ENCODE data around the gene ZBTB20. TPM values are rescaled to one million over a fixed set of nuclear protein-coding genes. Genes with fewer than 3 reads are reported as not detected.

Gene ZBTB20
- total and polyA plus RNA-seq, 2 of the 4 experiments (the other 2 are of a cell fraction) = 0.75 to 14.7 TPM

GRCh38 chr3:114374433-114374990 lies 772.6 kb downstream of the ZBTB20 start:
- Histone ChIP-seq H3K14ac (replicated peaks; ENCODE audit: low read depth, low read length) (no peak overlapping the region), H3K79me1 (ENCODE audit: low read depth in 1 of 2, low read length in 2 of 2) (peaks cover 6 to 7% of the 10 kb centered on the region in 2 experiments; a peak in 3 of 4 replicates), H4K20me1 (ENCODE audit: insufficient read depth, low read length) (no peaks in the 10 kb centered on the region), H3K4me3 (ENCODE audit: insufficient read depth, low read depth, low read length) (no peak overlapping the region), H3K4me1 (ENCODE audit: control insufficient read depth, insufficient read depth, low read length) (peaks cover 2% of the 10 kb centered on the region), H2BK5ac (ENCODE audit: low read depth, low read length, poor library complexity, severe bottlenecking) (no peak overlapping the region), H3K9me3 (ENCODE audit: control insufficient read depth, insufficient read depth, low read length) (no peaks in the 10 kb centered on the region), H3K4ac (ENCODE audit: low read depth, low read length) (no peak overlapping the region), H3K9me1 (ENCODE audit: insufficient read depth, low read length) (peaks cover 4% of the 10 kb centered on the region; the same call in 1 of the 2 replicates), H2BK120ac (ENCODE audit: low read depth, low read length) (no peak overlapping the region), H3K18ac (ENCODE audit: low read depth, low read length) (no peak overlapping the region), H2AK5ac (ENCODE audit: low read depth, low read length) (no peak overlapping the region), H3K27ac (ENCODE audit: insufficient read depth, low read length) (no peak overlapping the region), H2BK20ac (ENCODE audit: low read depth, low read length) (no peak overlapping the region), H3K9ac (ENCODE audit: low read depth, low read length) (no peak overlapping the region), H3K23ac (ENCODE audit: low read depth, low read length) (no peak overlapping the region), H4K91ac (ENCODE audit: insufficient read depth, low read depth, low read length) (no peak overlapping the region), H3K36me3 (ENCODE audit: control insufficient read depth, insufficient read depth, low read length) (peaks cover 5% of the 10 kb centered on the region), H2AFZ (replicated peaks; ENCODE audit: low read length, poor library complexity) (no peak overlapping the region), H2BK15ac (ENCODE audit: low read depth, low read length) (no peak overlapping the region), H4K5ac (ENCODE audit: low read depth, low read length) (no peak overlapping the region), H2AK9ac (replicated peaks; ENCODE audit: low read depth, low read length, poor library complexity) (no peak overlapping the region), H3K4me2 (ENCODE audit: low read depth, low read length) (no peak overlapping the region), H4K8ac (ENCODE audit: low read depth in 2 of 2, low read length in 2 of 2) (no peak overlapping the region), H3K27me3 (ENCODE audit: control insufficient read depth, insufficient read depth, low read length) (no peaks in the 10 kb centered on the region), H3K56ac (ENCODE audit: extremely low read depth, insufficient read depth, low read length) (no peak overlapping the region)
- no TSS peak for BruUV-seq (replicated peaks)
- no CpG with 5 or more reads among the region's 2 CpGs for WGBS, 2 experiments (ENCODE audit: extremely low coverage in 2 of 2, insufficient read length in 1 of 2)
- DNase-seq = no peak
- intact Hi-C loops (cut with micrococcal nuclease) (no loop called here), dilution Hi-C loops (cut with HindIII; ENCODE audit: low sequenced_read_pairs, unreplicated experiment) (no loop called here), in situ Hi-C loops (cut with MboI; ENCODE audit: low sequenced_read_pairs) (loop anchor here (25.0 kb wide), 1 partner anchor 1438 kb away; no protein-coding TSS in a partner anchor)
- no peak for ATAC-seq (ENCODE audit: low read depth)
- ChIA-PET POLR2A (ENCODE audit: unreplicated experiment) (no interaction called here), CTCF (no interaction called here)
- no peak for TF ChIP-seq RAD21 (IDR thresholded peaks at IDR 0.05; ENCODE audit: low read length)

Data from IMR-90 (cell line).